Lower leg skin (tissue), 3 donors: ENCODE results near the gene KYNU.

Experiments used
- CTCF ChIP-seq, 3 donors: fragments of 450-650 bp; IDR thresholded peaks; one replicate each; pipeline ENCODE4 v1.5.1; 2016; ENCODE audit warnings: antibody characterized with exemption in 3 of 3, mild to moderate bottlenecking in 3 of 3, moderate library complexity in 2 of 3
- POLR2A ChIP-seq, 2 donors: fragments of 450-650 bp; IDR thresholded peaks; one replicate each; pipeline ENCODE4 v1.6.1; 2016 to 2017; ENCODE audit warnings: antibody characterized with exemption in 2 of 2, mild to moderate bottlenecking in 1 of 2, moderate library complexity in 1 of 2

GRCh38 chr2:142940606-142941223 is 63.3 kb downstream of the KYNU start:
- no peak for TF ChIP-seq CTCF (IDR thresholded peaks at IDR 0.05)
- TF ChIP-seq POLR2A (IDR thresholded peaks at IDR 0.05), result no peak
